ENCODE measurements around the gene FBL.
A peak's percentile ranks its signal among the peaks of the same experiment; 100 is the strongest.
"Not testable (repeated sequence)": the region's sequence is repeated elsewhere in the genome, so short reads cannot be mapped to it uniquely, and the experiment has no call there.

The FBL gene

DNA sequence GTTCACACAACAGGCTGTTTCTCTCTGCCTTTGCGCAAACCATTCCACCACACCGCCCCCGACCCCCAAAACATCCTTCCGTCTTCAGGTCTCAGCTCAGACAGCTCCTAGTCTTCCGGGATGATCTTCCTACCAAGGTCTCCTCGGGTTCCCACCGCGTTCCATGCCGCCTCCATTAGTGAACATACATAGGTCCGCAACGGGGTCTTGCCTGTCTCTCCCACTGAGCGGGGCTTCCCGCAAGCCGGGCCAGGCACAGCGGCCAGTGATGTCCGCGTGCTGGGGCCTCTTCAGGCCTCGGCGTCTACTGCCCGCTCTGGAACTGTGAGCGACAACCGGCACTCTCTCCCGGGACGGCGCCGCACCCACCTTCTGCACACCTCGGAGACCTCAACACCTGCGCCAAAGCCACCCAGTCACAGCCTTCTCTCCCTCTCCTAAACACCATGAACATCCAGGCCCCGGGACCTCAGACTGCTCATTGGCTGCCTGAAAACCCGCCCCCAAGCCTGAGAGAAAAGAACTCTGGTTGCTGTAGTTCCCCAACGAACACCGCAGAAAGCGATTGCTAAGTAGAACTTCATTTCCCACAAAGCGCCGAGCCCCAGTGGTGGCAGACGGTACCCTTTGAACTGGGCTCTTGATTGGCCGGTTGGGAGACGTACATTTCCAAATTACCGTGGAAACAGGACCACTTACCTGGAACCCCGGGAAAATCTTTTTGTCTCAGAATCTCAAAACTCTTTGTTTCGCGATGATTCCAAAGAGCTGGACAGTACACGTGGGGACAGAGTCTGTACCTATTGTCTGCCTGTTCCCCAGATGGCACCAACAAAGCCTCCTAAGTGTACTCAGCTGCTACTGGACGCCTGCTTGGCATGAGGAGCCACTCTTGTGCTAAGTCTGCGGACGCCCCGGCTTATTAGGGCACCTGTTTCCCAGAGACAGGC is 21.8 kb downstream of the FBL start:
- DNase-seq (ENCODE audit: low spot score): peak; percentile 94

DNA sequence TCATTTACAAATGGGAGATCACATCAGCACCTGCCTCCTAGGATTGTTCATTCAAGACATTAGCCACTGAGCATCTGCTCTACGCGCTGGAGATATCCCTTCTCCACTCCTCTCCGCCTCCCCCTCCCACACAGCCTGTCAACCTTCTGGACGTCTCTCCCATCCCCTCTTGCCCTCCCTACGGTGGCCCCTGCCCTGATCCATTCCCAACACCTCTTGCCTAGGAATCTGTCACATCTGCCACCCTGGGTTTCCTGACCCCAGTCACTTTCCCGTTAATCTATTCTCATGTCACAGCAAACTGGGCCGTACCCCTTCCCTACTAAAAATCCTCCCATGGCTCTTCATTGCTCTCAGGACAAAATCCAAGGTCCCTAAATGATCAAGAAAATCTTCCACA is 22.5 kb downstream of the FBL start:
- no peak for DNase-seq (ENCODE audit: low spot score)

DNA sequence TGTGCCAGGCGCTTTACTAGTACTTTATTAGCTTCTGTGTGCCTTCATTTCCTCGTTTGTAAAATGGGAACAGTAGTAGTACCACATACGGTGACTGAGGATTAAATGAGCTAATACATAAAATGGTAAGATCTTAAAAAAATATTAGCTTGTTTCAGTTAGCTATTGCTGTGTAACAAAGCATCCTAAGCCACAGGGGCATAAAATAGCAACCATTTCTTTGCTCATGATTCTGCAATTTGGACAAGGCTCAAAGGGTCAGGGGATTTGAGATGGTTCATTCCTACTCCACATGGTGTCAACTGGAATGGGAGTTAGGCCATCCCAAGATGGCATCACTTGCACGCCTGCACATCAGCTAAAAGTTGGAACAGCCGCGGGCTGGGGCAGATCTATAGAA is 25.5 kb downstream of the FBL start:
- DNase-seq (ENCODE audit: low spot score): no peak

DNA sequence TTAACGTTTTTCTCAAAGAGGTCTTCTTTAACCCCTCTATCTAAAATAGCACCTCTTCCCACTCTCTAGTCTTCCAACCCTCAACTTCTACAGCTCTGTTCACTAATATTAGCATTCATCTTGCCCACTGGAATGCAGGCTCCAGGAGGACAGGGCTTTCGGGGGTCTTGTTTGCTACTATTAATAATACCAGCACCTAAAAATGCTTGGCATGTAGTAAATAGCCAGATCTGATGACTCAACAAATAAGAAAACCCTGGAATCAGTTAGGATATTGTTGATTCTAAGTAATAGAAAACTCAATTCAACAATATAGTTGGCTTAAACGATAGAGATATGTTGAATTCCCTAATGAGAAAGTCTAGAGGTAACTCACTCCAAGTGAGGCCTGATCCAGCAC is 26.4 kb downstream of the FBL start:
- DNase-seq (ENCODE audit: low spot score): no peak

GRCh38 chr19:39818626-39819097 is 27.5 kb downstream of the FBL start:
- DNase-seq (ENCODE audit: low spot score): no peak

GRCh38 chr19:39817888-39818561 is 28.2 kb downstream of the FBL start:
- no peak for DNase-seq (ENCODE audit: low spot score)

GRCh38 chr19:39816287-39817048 is 29.7 kb downstream of the FBL start:
- no peak for DNase-seq (ENCODE audit: low spot score)

DNA sequence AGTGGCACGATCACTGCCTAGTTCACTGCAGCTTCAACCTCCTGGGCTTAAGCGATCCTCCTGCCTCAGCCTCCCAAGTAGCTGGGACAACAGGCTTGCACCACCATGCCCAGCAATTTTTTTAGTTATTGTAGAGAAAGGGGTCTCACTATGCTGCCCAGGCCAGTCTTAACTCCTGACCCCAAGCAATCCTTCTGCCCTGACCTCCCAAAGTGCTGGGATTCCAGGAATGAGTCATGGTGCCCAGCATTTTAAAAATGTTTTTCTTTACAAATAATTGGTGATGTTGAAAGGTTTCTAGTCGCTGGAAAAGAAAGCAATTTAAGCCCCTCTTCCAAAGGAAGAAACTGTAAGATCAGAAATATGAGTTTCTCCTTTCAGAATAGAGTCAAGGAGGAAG is 31.6 kb downstream of the FBL start:
- no peak for DNase-seq (ENCODE audit: low spot score)

GRCh38 chr19:39814111-39814510 is 32.1 kb downstream of the FBL start:
- not testable (repeated sequence) for DNase-seq (ENCODE audit: low spot score)

GRCh38 chr19:39813264-39813993 is 32.8 kb downstream of the FBL start:
- no peak for DNase-seq (ENCODE audit: low spot score)

DNA sequence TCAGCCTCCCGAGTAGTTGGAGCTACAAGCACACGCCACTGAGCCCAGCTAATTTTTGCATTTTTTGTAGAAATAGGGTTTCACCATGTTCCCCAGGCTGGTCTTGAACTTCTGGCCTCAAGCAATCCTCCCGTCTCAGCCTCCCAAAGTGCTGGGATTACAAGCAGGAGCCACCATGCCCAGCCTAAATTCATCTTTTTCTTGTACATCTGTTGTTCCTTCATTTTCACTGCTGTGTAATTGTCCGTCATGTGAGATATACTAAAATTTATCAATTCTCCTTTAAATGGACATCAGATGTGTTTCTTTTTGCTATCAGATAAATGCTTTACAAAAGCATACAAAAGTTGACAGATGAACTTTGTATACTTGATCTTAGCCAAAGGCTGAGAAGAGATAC is 35.1 kb downstream of the FBL start:
- no peak for DNase-seq (ENCODE audit: low spot score)

DNA sequence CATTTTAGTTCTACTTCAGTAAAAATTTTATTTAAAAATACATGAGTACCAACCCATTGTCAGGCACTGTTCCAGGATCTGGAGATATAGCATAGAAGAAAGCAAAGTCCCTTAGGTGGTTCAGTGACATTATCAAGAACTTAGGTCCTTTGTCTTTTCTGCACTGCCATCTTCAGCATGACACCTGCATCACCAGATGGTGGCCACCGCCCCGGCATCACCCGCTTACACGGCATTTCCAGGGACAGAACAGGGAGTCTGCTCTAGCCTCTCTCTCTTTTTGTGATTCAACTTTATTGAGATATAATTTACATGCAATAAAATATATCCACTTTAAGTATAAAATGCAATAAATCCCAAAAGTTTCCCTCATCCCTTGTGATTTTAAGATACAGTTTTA is 35.8 kb downstream of the FBL start:
- DNase-seq (ENCODE audit: low spot score): no peak

- no peak for DNase-seq (ENCODE audit: low spot score)
These were observed 36.8 kb downstream of the FBL start for GRCh38 chr19:39809368-39809767.

DNA sequence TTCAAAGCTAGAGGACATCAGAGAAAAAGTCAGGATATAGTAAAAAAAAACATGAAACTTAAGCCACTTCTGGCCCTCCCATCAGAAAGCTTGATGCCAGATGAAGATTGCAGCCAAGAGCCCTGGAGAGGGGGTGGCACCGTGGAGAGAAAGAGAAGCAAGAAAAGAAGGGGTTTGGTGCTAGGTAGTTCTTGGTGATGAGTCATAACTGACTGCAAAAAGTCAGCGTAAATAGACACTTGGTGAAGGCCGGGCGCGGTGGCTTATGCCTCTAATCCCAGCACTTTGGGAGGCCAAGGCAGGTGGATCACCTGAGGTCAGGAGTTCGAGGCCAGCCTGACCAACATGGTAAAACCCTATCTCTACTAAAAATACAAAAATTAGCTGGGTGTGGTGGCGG is 37.5 kb downstream of the FBL start:
- not testable (repeated sequence) for DNase-seq (ENCODE audit: low spot score)

DNA sequence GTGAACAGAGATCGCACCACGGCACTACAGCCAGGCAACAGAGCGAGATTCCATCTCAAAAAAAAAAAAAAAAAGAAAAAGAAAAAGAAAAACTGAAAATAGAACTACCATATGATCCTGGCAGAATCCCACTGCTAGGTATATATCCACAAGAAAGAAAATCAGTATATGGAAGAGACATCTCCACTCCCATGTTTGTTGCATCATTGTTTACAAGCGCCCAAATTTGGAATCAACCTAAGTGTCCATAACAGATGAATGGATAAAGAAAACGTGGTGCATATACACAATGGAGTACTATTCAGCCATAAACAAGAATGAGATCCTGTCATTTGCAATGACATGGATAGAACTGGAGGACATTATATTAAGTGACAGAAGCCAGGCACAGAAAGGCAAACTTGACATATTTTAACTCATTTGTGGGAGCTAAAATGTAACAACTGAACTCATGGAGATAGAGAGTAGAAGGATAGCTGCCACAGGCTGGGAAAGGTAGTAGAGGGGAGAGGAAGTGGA is 38.3 kb downstream of the FBL start:
- no peak for DNase-seq (ENCODE audit: low spot score)

DNA sequence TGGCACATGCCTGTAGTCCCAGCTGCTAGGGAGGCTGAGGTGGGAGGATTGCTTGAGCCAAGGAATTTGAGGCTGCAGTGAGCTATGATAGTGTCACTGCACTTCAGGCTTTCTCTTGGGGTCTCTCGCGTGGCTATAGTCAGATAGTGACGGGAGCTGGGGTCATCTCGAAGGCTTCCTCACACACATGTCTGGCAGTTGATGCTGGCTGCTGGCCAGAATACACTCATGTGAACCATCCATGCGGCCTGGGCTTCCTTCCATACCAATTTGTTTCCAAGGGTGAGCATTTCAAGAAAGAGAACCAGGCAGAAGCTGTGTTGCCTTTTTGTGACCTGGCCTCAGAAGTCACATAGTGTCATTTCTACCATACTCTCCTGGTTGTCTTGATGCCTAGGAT is 41.1 kb downstream of the FBL start:
- DNase-seq (ENCODE audit: low spot score): no peak

DNA sequence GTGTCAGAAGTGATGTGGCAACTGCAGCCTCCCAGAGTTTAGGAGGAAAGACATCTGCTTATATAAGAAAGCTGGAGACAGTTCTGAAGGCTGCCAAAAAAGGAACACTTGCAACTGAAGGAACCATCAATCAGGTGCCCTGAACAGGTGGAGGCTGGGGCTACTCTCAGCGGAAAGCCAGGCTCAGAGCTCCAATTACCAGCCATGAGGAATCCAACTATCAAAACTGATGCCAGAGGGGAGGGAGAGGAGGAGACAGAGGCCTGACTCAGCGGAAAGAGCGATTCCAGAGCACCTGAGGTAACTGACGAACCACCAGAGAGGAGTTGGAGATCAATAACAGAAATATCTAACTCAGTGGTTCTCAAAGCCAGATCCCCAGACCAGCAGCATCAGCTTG is 43.2 kb downstream of the FBL start:
- no peak for DNase-seq (ENCODE audit: low spot score)

DNA sequence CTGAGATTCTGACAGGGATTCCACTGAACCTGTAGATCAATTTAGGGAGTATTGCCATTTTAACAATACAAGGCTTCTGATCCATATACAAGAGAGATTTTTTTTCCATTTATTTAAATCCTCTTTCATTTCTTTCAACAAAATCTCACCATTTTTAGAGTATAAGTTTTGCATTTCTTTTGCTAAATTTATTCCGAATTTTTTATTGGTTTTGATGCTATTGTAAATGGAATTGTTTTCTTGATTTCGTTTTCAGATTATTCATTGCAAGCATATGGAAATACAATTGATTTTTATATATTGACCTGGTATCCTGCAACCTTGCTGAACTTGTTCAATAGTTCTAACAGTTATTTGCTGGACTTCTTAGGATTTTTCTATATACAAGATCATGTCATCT is 49.1 kb downstream of the FBL start:
- no peak for DNase-seq (ENCODE audit: low spot score)

DNA sequence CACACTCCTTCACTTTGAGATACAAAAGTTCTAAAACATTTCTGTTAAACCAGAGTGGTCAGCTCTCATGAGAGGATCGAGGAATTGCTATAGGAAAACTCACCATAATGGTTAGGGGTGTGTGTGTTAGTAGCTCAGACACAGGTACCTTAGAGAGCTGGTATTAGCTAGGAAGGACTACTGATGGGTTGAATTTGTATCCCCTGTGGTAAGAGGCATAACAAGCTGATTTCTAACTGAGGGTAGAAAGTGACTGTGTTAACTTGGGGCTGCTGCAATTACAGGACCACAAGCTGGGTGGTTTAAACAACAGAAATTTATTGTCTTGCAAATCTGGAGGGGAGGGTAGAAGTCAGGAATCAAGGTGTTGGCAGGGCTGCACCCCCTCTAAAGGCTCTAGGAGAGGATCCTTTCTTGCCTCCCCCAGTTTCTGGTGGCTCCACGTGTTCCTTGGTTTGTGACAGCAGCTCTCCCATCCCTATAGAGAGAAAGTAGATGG is 50.1 kb downstream of the FBL start:
- no peak for DNase-seq (ENCODE audit: low spot score)

- no peak for DNase-seq (ENCODE audit: low spot score)
These were observed 51.2 kb downstream of the FBL start for GRCh38 chr19:39795001-39795400.

- peak; percentile 84 for DNase-seq (ENCODE audit: low spot score)
These were observed 53.1 kb downstream of the FBL start for GRCh38 chr19:39792999-39793546.
